Kidney epithelial cell (primary cell): ENCODE results near the gene RBP2. TPM values are rescaled to one million over a fixed set of nuclear protein-coding genes. Genes with fewer than 3 reads are reported as not detected.

Source experiments
- DNase-seq: peaks from one replicate; pipeline ENCODE4 v3.0.0-alpha.2; 2010; ENCODE audit warnings: low read depth
- H3K27me3 ChIP-seq: 2 replicates; pipeline ENCODE4 v1.6.0; 2011; ENCODE audit warnings: low read length; ENCODE audit not compliant: control insufficient read depth, insufficient read depth
- H3K36me3 ChIP-seq: 2 replicates; pipeline ENCODE4 v1.5.1; 2011; ENCODE audit warnings: low read length; ENCODE audit not compliant: control insufficient read depth, insufficient read depth
- H3K4me3 ChIP-seq: 2 replicates; pipeline ENCODE4 v1.5.1; 2011; ENCODE audit warnings: low read depth, mild to moderate bottlenecking, control low read depth, low read length
- total RNA-seq: library from RNA; depleted of rRNA; stranded (reverse); fragments of >200 nt; gene quantifications from 2 replicates; pipeline ENCODE4 v1.2.3, GENCODE V29; 2015
- TF ChIP-seq, protein P1 (sequence below): IDR thresholded peaks from 2 replicates; pipeline ENCODE4 v1.5.1; 2011; ENCODE audit warnings: mild to moderate bottlenecking, moderate library complexity, low read length, control low read depth, inconsistent platforms; ENCODE audit not compliant: insufficient read depth, poor library complexity, severe bottlenecking

Gene RBP2
- total RNA-seq, 1 donor from 2014 or later = not detected

DNA sequence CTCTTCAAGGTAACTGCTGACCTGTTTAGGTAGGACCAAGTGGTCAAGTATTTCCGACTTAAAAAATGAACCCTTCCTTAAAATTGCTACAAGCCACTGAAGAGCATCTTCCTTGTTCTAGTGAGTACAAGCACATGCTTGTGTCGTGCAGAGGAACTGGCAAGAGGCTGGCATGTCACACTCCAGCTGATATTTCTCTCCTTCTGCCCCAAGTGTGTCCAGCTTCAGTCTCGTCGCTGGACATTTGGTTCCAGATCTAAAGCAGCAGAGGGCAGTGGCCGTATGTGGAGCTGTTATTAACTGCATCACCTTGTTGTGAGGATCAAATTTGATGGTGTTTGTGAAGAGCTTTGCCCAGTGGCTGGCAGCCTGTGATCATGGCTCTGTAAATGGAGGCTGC, 10.0 kb downstream of the RBP2 start:
- DNase-seq = no peak
- no peak overlapping the region for H3K4me3 ChIP-seq
- H3K36me3 ChIP-seq = no peaks in the 10 kb centered on the region
- TF ChIP-seq, protein P1, sequence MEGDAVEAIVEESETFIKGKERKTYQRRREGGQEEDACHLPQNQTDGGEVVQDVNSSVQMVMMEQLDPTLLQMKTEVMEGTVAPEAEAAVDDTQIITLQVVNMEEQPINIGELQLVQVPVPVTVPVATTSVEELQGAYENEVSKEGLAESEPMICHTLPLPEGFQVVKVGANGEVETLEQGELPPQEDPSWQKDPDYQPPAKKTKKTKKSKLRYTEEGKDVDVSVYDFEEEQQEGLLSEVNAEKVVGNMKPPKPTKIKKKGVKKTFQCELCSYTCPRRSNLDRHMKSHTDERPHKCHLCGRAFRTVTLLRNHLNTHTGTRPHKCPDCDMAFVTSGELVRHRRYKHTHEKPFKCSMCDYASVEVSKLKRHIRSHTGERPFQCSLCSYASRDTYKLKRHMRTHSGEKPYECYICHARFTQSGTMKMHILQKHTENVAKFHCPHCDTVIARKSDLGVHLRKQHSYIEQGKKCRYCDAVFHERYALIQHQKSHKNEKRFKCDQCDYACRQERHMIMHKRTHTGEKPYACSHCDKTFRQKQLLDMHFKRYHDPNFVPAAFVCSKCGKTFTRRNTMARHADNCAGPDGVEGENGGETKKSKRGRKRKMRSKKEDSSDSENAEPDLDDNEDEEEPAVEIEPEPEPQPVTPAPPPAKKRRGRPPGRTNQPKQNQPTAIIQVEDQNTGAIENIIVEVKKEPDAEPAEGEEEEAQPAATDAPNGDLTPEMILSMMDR = no peak
- no peaks in the 10 kb centered on the region for H3K27me3 ChIP-seq

DNA sequence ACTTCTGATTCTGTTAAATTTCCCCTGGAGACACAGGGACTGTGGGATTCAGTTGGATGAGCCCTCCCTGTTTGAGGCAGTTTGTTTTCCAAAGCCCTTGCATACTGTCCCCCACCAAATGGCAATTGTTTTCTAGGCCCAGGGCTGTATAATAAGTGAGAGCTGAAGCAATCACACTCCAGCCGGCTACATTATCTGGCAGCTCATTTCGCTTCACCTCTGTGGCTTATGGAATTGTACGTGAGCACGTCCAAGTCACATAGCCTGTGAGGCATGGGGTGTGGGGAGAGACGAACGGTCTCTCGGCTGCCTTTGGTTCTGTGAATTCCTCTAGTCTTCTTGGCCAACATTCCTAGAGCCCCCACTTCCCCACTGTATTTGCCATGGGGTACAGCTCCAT, 10.7 kb downstream of the RBP2 start:
- DNase-seq = no peak
- H3K4me3 ChIP-seq = no peak overlapping the region
- no peaks in the 10 kb centered on the region for H3K36me3 ChIP-seq
- TF ChIP-seq, protein P1 = no peak
- H3K27me3 ChIP-seq = no peaks in the 10 kb centered on the region

DNA sequence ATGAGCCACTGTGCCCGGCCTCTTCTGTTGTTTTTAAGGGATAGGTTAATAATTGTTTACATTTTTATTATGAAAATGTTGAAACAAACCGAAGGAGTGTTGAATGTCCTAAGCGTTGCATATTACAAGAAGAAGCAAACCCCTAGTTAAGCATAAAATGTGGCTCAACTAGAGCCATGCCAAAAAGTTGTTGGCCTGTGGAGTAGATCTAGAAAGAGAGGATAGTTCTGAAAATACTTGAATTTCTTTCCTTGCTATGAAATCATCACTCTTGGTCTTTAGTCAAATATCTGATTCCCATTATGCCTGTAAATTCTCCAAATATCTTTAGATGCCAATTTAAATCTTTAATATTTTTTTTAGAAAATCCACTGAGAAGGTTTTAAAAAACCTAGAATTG, 12.8 kb downstream of the RBP2 start:
- H3K36me3 ChIP-seq = no peaks in the 10 kb centered on the region
- TF ChIP-seq, protein P1 = no peak
- H3K27me3 ChIP-seq = no peaks in the 10 kb centered on the region
- no peak for DNase-seq
- no peak overlapping the region for H3K4me3 ChIP-seq

DNA sequence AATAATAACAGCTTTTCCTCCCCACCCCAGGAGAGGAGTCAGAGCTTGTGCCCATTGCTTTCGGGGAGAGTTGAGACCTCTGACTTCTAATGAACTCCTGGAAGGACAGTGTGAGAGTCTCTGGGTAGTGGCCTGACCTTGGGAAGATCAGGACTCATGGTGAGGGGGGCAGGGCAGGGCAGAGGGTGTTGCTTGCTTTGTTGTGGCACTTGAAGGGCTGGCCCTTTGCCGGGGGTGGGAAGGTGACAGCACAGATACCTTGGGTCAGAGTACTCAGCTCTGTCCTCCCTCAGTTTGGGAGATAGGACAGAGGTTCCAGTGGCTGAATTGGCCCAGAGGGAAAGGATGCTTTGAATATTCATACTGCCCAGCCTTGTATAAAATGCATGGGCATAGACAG, 15.8 kb downstream of the RBP2 start:
- TF ChIP-seq, protein P1 = no peak
- DNase-seq = no peak
- no peaks in the 10 kb centered on the region for H3K36me3 ChIP-seq

DNA sequence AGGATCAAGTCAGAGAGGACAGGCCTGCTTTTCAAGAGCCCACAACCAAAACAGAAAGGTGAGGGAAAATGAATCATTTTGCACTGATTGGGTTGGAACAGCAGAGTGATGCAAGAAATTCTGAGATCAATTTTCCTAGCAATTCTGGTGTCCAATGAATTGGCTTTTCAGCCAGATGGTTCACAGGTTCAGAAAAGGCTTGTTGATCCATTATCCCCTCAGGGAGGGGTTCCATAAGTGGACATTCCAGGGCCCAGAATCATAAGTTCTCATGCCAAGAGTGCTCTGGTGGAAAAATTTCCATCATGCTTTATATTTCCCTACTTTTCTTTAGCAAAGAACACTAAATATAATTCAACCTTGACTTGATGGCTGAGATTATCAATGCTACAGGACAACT, 16.2 kb downstream of the RBP2 start:
- Histone ChIP-seq H3K36me3 (no peaks in the 10 kb centered on the region), H3K27me3 (no peaks in the 10 kb centered on the region), H3K4me3 (no peak overlapping the region)
- no peak for DNase-seq
- TF ChIP-seq, protein P1 = no peak

More for the DNA sequence above, 15.8 kb downstream of the RBP2 start:
- H3K4me3 ChIP-seq = no peak overlapping the region
- no peaks in the 10 kb centered on the region for H3K27me3 ChIP-seq

DNA sequence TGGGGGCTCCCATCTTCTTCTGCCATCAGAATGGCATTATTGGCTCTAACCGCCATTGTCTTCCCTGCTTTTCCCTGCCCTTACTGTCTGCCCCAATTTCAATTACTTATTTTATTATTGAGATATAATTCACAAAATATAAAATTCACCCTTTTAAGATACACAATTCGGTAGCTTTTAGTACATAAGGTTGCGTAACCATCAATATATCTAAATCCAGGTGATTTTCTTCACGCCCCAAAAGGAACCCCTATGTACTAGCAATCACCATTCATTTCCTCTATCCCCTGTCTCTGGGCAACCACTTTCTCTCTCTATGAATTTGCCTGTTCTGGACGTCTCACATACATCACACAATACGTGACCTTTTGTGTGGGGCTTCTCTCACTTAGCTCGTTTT, 18.0 kb downstream of the RBP2 start:
- Histone ChIP-seq H3K27me3 (no peaks in the 10 kb centered on the region), H3K36me3 (no peaks in the 10 kb centered on the region)
- TF ChIP-seq, protein P1 = no peak

More for the DNA sequence above, 18.0 kb downstream of the RBP2 start:
- no peak overlapping the region for H3K4me3 ChIP-seq
- no peak for DNase-seq
